WERI-Rb-1 (cell line): ENCODE data around the gene RBM39.

ENCODE experiments used
- DNase-seq: peaks from one replicate; pipeline ENCODE4 v3.0.0-alpha.2; 2020
- H3K27ac ChIP-seq: fragments of 250-450 bp; sonication (Bioruptor Pico); 2 replicates; pipeline ENCODE4 v1.5.1; 2020; ENCODE audit warnings: mild to moderate bottlenecking, moderate library complexity
- H3K27me3 ChIP-seq: fragments of 250-450 bp; sonication (Bioruptor Pico); 2 replicates; pipeline ENCODE4 v1.5.1; 2021; ENCODE audit warnings: mild to moderate bottlenecking, low read depth, moderate library complexity; ENCODE audit not compliant: insufficient read depth, severe bottlenecking
- H3K36me3 ChIP-seq: fragments of 250-450 bp; sonication (Bioruptor Pico); 2 replicates; pipeline ENCODE4 v1.5.1; 2020; ENCODE audit warnings: mild to moderate bottlenecking, moderate library complexity
- H3K4me3 ChIP-seq: 2 replicates; pipeline ENCODE4 v1.5.1; 2011; ENCODE audit warnings: low read depth, mild to moderate bottlenecking, control low read depth, low read length
- H3K9me3 ChIP-seq: fragments of 250-450 bp; sonication (Bioruptor Pico); 2 replicates; pipeline ENCODE4 v1.5.1; 2021; ENCODE audit warnings: mild to moderate bottlenecking, moderate library complexity; ENCODE audit not compliant: severe bottlenecking
- TF ChIP-seq, protein P1 (sequence below): IDR thresholded peaks from 2 replicates; pipeline ENCODE4 v1.5.1; 2011; ENCODE audit warnings: low read depth, mild to moderate bottlenecking, control low read depth, inconsistent platforms, low read length

RBM39 gene

DNA sequence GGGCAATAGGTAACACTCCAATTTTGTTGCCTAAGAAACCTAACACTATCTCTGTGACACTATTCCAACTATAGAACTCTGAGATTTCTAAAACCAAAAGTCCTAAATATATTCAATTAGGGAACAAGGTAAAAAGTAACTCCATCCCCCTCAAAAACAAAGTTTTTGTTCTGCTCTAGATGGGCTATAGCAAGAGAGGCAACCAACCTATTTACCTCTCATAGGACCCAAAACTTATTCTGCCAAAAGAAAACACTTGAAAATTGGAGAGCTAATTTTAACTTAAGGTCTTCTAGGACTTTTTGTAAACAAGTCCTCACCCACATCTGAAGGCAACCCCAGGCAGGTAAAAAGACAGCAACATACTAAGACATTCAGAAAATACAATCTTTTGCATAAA, 7.7 kb downstream of the RBM39 start:
- peaks cover 100% of the 10 kb centered on the region for H3K36me3 ChIP-seq
- DNase-seq, result no peak
- H3K27me3 ChIP-seq, result no peaks in the 10 kb centered on the region
- no peak overlapping the region for H3K27ac ChIP-seq
- H3K9me3 ChIP-seq, result no peaks in the 10 kb centered on the region
- H3K4me3 ChIP-seq, result no peak overlapping the region
- TF ChIP-seq, protein P1, sequence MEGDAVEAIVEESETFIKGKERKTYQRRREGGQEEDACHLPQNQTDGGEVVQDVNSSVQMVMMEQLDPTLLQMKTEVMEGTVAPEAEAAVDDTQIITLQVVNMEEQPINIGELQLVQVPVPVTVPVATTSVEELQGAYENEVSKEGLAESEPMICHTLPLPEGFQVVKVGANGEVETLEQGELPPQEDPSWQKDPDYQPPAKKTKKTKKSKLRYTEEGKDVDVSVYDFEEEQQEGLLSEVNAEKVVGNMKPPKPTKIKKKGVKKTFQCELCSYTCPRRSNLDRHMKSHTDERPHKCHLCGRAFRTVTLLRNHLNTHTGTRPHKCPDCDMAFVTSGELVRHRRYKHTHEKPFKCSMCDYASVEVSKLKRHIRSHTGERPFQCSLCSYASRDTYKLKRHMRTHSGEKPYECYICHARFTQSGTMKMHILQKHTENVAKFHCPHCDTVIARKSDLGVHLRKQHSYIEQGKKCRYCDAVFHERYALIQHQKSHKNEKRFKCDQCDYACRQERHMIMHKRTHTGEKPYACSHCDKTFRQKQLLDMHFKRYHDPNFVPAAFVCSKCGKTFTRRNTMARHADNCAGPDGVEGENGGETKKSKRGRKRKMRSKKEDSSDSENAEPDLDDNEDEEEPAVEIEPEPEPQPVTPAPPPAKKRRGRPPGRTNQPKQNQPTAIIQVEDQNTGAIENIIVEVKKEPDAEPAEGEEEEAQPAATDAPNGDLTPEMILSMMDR, result no peak

DNA sequence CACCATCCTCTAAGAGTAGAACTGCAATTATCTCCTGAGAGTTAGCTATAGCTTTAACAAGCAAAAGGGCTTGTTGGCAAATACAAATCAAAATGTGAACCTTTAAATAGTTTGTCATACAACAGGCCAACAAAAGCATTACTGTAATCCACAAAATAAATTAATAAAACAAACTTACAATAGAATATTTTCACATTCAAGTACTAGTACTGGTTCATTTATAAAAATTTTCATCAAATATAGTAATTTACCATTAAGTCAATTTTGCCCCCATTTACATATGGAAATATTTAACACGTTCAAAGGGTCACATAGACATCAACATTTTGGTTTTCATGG, 9.4 kb downstream of the RBM39 start:
- TF ChIP-seq, protein P1, result no peak
- H3K9me3 ChIP-seq, result no peaks in the 10 kb centered on the region
- no peak overlapping the region for H3K4me3 ChIP-seq
- H3K27ac ChIP-seq, result no peak overlapping the region
- DNase-seq, result no peak
- H3K36me3 ChIP-seq, result peaks cover 100% of the 10 kb centered on the region
- H3K27me3 ChIP-seq, result no peaks in the 10 kb centered on the region

DNA sequence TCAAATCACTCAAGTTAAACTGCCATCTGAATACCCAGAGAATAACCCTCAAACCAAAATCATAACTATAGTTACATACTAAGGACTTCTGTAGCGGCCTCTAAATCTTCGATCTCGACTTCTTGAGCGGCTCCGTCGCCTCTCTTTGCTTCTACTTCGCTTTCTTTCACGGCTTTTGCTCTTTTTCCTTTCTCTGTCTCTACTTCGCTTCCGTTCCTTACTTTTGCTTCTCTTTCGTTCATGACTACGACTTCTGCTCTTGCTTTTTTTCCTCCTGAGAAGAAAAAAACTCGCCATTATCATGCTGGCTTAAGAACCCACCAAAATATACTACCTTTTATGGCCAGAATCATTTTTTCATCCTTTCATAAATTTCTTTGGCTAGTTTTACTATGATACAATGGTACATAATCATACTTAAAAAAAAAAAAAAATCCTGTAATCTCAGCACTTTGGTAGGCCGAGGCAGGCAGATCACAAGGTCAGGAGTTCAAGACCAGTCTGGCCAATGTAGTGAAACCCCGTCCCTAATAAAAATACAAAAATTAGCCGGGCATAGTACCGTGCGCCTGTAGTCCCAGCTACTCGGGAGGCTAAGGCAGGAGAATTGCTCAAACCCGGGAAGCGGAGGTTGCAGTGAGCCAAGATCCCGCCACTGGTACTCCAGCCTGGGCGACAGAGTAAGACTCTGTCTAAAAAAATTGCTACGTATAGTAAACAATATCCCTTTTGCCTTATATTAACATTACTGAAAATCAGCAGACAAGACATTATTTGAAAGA, 10.0 kb downstream of the RBM39 start:
- H3K4me3 ChIP-seq, result no peak overlapping the region
- H3K27ac ChIP-seq, result no peak overlapping the region
- H3K9me3 ChIP-seq, result no peaks in the 10 kb centered on the region
- TF ChIP-seq, protein P1, result no peak
- H3K27me3 ChIP-seq, result no peaks in the 10 kb centered on the region
- DNase-seq, result no peak
- H3K36me3 ChIP-seq, result peaks cover 100% of the 10 kb centered on the region

DNA sequence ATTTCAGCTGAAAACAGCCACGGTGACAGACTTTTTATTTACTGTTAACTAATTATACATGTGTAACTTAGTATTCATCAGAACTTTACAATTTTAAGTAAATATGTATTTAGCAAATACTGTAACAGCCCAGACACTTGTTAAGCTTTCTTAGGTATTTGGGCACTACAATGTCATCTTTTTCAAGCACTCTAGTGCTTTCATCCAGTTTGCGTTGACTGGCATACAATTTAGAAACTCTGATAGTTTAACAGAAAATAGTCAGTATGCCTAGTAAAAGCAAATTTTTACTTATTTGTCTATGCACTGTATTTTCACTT, 10.6 kb downstream of the RBM39 start:
- Histone ChIP-seq H3K36me3 (peaks cover 100% of the 10 kb centered on the region), H3K27me3 (no peaks in the 10 kb centered on the region), H3K9me3 (no peaks in the 10 kb centered on the region), H3K4me3 (no peak overlapping the region), H3K27ac (no peak overlapping the region)
- no peak for DNase-seq
- TF ChIP-seq, protein P1, result no peak

DNA sequence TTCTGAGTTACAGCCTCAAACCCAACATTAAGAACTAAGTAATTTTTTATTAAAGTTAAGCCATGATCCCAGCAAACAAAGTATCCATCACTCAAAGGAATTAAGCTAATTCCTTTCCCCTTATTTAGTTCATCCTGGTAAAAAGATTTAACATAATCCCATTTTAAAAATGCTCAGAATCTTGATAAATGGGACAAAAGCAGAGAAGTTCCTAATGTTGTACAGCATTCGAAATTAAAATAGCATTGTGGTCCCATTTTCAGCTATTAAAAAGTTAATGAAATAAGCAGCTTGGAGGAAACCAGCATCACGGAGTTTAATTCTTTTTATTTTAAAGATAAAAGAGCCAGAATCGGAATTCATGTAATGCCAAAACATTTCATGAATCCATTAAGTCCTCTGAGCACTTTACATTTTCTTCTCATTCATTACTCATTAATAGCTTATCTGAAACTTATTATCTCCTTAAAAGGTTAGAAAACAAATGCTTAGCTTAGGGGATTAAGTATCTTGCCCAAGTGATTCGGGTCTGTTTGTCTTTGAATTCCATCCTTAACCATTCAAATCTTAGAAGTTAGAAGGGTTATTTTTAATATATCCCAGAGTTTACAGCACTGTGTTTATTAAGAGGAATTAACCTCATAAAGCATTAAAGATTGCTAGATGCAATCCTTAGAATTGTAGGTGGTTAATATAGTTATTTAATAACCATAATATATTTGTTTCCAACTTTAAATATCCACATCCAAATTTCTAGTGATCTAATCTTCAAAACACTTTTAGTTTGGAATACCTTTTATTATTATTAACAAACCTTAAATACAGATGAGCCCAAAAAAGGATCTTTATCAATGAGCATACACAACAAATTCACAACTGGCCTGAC, 11.2 kb downstream of the RBM39 start:
- TF ChIP-seq, protein P1, result no peak
- no peak for DNase-seq
- H3K4me3 ChIP-seq, result no peak overlapping the region
- H3K27ac ChIP-seq, result no peak overlapping the region
- no peaks in the 10 kb centered on the region for H3K27me3 ChIP-seq
- H3K9me3 ChIP-seq, result no peaks in the 10 kb centered on the region
- peaks cover 100% of the 10 kb centered on the region for H3K36me3 ChIP-seq
